ENCODE measurements around the gene MLIP.

- TF ChIP-seq EZH2phosphoT487 (IDR thresholded peaks at IDR 0.05; ENCODE audit: insufficient read depth, low read depth) (no peak), EZH2 (IDR thresholded peaks at IDR 0.05; ENCODE audit: insufficient read depth, poor library complexity, severe bottlenecking) (no peak)
Measured at GRCh38 chr6:54100411-54101006, 10.7 kb upstream of the MLIP start.
